ENCODE results near the gene HYI.
"Not testable (repeated sequence)": the region's sequence is repeated elsewhere in the genome, so short reads cannot be mapped to it uniquely, and the experiment has no call there.

HYI gene

DNA sequence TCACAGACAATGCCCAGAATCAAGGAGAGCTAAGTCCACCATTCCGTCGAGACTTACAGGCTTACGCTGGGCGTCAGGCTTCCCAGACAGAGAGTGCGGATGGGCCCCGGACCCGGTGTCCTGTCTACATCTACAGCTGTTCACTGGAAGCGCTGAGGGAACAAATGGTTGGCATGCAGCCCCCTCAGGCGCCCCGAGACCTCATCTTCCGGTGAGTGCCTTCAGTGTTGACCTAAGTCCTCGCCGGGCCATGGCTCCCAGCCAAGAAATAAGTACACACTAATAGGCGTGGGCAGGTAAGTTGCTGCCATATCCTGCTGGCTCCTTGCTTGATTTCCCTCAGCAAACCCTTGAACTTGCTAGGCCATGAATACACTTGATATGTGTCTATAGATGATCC, 26.2 kb downstream of the HYI start:
- DNase-seq (ENCODE audit: low read depth) = no peak

DNA sequence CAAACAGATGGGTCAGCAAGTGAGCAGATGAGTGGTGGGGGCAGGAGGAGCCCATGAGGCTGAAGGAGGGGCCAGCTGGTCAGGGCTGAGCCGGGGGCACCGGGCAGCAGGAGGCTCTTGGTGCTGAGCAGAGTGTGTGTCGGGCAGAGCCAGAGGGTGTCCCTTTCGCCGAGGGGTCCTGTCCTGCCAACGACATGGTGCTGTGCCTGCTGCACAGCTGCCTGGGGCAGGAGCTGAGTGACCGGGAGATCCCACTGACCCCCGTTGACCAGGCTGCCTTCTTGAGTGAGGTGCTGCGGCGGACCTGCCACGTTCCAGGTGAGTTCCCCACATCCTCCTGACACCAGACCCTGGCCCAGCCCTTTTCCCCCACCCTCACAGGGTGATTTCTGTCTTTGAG, 27.5 kb downstream of the HYI start:
- no peak for DNase-seq (ENCODE audit: low read depth)

DNA sequence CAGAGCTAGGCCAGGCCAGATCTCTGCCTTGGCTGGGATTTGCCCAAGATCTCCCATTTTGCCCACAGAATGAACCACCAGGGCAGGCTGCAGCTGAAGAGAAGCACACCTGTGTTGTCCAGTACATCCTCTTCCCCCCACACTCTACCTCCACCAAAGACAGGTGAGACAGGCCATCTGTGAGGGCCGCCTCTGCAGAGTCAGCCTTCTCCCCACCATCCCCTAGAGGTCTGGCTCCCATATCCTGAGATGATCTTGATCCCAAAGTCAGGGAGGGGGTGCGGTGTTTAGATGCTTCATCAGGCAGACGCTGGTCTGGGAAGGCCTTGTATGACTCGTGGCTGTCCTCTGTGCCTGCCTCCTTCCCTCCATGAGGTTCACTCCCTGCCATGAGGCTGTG, 28.7 kb downstream of the HYI start:
- DNase-seq (ENCODE audit: low read depth) = no peak

DNA sequence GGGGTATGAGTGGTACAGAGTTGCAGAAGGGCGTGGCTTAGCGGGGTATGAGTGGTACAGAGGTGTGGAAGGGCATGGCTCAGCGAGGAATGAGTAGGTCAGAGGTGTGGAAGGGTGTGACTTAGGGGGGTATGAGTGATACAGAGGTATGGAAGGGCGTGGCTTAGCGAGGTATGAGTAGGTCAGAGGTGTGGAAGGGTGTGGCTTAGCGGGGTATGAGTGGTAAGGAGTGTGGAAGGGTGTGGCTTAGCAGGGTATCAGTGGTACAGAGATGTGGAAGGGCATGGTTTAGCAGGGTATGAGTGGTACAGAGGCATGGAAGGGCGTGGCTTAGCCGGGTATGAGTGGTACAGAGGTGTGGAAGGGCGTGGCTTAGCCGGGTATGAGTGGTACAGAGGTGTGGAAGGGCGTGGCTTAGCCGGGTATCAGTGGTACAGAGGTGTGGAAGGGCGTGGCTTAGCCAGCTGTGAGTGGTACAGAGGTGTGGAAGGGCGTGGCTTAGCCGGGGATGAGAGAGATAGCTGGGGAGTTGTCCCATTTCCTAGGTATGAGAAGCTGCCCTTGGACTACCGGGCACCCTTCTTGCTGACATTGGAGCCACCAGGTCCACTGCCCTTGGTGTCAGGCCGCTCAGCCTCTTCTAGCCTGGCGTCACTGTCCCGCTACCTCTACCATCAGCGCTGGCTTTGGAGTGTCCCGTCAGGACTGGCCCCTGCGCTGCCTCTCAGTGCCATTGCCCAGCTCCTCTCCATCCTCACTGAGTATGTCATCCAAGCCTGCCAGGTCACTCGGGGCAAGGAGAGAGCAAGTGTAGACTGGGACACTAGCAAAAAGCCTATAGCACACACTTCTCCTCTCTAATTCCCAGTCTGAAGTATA, 29.8 kb downstream of the HYI start:
- DNase-seq (ENCODE audit: low read depth) = no peak

DNA sequence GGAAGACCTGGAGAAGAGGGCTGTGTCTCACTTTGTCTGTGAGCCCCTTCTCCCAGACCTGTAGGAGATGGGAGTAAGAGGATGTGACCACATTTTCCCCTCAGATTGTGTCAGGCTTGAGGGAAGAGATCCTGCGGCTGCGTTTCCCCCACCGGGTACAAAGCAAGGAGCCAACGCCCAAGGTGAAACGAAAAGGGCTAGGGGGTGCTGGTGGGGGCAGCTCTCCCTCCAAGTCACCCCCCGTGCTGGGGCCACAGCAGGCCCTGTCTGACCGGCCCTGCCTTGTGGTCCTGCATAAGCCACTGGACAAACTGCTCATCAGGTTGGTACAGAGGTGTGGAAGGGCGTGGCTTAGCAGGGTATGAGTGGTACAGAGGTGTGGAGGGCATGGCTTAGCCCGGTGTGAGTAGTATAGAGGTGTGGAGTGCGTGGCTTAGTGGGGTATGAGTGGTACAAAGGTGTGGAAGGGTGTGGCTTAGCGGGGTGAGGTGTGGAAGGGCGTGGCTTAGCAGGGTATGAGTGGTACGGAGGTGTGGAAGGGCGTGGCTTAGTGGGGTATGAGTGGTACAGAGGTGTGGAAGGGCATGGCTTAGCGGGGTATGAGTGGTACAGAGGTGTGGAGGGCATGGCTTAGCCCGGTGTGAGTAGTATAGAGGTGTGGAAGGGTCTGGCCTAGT, 30.6 kb downstream of the HYI start:
- DNase-seq (ENCODE audit: low read depth) = no peak

DNA sequence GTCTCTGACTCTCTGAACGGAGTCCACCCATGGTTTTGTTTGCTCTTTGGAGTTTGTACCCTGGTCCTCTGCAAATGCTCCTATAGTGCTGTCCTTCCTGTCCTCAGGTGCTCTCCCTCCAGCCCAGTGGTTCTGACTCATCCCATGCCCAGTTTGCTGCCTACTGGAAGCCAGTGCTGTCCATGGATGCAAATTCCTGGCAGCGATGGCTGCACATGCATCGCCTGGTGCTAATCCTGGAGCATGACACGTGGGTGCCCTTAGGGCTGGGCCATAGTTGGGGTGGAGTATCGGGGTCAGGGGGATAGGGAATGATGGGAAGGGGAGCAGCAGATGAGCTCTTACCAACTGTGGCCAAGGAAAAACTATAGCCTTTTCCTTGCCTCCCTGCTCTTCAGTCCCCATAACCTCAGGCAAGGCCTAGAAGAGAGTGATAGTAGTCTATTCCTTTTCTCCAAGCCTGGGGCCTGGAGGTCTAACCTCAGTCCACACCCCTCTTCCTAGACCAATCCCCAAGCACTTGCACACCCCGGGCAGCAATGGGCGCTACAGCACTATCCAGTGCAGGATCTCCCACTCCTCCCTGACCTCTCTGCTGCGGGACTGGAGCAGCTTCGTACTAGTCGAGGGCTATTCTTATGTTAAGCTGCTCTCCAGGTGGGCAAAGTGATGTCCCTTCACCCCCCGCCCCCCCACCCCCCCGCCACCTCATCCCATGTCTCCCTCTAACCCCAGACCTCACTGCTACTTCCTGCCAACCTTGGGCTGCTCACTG, 31.6 kb downstream of the HYI start:
- DNase-seq (ENCODE audit: low read depth) = no peak

DNA sequence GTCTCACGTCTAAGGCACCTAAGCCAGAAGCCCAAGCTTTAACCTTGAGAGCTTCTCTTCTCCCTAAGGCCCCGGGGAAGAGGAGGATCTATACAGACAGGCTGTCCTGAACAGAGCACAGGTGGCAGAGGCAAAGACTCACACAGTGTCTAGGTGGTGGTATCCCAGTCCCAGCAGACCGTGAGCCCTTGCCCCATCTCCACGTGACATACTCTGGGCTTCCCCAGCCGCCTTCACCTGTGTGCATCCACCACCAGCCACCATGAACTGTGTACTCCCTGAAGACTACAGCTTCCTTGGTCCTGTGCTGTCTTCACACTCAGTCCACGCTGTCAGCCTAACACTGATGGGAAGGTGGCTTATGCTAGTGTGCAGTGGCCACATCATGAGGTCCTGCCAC, 32.3 kb downstream of the HYI start:
- no peak for DNase-seq (ENCODE audit: low read depth)

DNA sequence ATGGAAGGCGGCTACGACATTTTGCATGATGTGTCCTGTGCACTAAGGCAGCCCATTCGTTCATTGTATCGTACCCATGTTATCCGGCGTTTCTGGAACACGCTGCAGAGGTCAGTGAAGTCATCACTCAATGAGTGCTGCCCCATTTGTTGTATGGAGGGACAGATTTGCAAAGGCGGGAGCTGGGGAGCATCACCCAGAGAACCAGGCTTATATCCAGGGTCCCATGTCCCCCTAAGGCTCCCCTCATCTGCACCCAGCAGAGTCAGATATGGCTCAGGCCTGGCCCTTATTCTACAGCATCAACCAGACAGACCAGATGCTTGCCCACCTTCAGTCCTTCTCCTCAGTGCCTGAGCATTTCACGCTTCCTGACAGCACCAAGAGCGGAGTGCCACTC, 32.9 kb downstream of the HYI start:
- no peak for DNase-seq (ENCODE audit: low read depth)

DNA sequence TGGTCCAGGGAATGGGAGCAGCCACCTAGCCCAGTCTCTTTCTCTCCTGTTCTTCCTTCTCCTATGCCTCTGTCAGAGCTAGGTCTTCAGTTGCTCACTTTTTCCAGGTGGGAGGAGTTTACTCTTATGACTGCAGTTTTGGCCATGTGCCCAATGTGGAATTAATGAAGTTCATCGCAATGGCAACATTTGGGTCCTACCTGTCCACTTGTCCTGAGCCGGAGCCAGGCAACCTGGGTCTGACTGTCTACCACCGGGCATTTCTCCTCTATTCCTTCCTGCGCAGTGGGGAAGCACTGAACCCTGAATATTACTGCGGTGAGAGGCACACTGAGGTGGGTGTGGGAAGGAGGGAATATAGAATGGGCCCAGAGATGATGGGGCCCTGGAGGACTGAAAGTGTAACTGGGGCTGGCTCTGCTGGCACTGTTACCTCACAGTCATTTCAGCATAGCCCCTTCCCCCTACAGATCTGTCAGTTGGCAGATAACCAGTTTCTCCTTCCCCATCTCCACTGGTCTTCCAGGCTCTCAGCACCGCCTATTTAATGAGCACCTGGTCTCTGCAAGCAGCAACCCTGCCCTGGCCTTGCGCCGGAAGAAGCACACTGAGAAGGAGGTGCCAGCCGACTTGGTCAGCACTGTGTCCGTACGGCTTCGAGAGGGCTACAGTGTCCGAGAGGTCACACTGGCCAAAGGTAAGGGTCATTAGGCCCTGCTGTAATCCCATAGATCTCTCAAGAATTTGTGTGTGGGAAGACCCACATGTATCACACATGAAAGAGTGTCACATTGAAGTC, 33.9 kb downstream of the HYI start:
- no peak for DNase-seq (ENCODE audit: low read depth)

DNA sequence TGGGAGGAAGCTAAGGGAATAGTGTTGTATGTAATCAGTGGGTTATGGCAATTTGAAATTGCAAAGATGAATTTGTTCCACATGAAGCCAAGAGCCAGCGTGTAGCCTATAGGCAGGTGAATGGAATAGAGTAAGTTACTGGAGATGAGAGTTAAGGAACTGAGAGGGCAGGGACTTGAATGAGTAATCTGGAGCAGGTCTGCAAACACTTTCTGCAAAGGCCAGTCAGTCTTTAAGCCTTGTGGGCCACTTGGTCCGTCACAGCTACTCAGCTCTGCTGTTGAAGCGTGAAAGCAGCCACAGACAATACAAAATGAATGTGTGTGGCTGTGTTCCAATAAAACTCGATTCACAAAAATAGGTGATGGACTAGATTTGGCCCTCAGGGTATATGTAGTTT, 34.9 kb downstream of the HYI start:
- DNase-seq (ENCODE audit: low read depth) = no peak

DNA sequence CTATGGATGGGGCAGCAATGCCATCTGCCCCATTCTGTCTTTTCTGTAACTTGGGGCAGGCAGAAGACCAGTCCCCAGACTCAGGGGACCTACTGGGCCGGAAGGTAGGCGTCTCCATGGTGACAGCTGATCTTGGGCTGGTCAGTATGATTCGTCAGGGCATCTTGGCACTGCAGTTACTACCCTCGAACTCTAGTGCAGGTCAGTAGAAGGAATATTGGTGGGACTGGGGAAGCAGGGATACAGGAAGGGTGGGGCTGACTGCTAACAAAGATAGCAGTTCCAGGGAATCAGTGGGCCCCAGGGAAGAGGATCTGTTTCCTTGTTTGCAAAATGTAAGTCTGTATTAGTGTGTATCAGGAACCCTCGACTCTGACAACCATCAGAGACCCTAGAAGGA, 37.8 kb downstream of the HYI start:
- DNase-seq (ENCODE audit: low read depth) = no peak

DNA sequence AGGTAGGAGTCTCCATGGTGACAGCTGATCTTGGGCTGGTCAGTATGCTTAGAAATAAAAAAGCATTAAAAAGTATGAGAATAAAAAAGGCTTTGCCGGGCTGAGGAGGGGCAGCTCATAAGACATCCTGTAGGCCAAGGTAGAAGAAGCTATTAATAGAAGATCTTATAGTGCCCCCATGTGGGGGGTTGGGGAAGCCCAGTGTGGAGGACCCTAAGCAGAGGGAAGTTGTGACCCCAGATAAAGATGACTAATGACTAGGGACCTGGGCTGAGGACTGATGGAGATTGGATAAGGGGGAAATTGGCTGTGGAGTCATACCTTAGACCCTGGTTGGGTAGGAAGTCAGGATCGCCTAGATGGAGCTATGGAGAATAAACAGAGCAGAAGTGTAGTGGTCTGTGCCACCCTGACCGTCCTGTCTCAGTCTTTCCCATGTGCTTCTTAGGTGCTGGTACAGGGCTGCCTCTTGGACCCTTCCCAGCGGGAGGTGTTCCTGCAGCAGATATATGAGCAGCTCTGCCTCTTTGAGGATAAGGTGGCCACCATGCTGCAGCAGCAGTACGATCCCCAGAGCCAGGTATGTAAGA, 39.0 kb downstream of the HYI start:
- DNase-seq (ENCODE audit: low read depth) = no peak

DNA sequence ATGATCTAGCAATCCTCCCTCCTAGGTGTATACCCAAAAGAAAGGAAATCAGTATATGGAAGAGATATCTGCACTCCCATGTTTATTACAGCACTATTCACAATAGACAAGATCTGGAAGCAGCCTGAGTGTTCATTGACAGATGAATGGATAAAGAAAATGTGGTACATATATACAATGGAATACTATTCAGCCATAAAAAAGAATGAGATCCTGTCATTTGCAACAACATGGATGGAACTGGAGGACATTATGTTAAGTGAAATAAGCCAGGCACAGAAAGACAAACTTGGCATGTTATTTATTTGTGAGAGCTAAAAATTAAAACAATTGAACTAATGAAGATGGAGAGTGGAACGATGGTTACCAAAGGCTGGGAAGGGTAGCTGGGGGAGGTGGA, 40.3 kb downstream of the HYI start:
- DNase-seq (ENCODE audit: low read depth) = not testable (repeated sequence)

DNA sequence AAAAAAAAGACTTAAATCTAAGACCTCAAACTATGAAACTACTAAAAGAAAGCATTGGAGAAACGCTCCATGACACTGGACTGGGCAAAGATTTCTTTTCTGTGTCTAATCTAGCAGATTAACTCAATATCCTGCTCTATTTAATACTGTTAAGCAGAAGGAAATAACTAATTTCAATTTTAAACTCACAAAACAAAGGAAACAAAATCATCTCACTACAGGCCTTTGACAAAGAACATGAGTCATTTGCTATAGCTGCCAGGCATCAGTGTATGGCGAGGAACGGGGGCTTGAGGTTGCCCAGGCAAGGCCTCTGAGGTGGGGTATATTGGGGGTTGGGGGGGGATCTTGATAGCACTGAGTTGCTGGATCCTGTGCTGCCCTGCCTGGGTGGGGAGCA, 43.2 kb downstream of the HYI start:
- no peak for DNase-seq (ENCODE audit: low read depth)

DNA sequence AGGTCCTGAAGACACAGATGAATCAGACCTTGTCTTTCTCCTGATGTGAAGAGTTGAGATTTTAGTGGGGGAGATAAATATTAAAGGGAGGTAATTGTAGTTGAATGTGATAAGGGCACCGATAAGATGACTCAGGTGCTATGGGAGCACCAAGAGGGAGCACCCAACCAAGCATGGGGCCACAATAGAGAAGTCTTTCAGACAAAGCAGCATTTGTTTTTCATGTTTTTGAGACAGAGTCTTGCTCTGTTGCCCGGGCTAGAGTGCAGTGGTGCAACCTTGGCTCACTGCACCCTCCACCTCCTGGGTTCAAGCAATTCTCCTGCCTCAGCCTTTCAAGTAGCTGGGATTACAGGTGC, 47.9 kb downstream of the HYI start:
- DNase-seq (ENCODE audit: low read depth) = no peak

DNA sequence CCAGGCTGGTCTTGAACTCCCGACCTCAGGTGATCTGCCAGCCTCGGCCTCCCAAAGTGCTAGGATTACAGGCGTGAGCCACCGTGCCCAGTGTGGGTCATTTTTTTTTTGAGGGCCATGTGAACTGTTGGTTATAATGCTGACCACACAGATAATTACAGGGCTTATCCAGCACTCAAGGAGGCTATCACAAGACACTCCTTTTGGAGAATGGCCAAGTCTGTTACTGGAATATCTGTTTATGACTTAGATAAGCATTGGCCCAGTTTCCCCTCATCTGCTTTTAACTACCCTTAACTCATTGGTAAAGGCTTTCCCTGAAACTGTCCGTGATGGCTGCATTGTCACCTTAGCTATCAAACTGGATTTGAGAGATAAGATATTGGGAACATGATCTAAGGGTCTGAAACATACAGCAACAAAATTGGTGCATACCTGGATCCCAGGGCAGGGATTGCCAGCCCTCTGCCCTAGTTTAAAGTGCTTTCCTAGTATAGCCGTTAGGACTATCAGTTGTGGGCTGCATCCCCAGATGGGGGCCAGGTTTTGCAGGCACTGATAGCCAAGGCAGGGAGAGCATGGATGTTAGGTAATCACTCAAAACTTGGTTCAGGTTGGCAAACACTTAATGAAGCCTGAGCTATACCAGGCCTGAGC, 48.4 kb downstream of the HYI start:
- no peak for DNase-seq (ENCODE audit: low read depth)

DNA sequence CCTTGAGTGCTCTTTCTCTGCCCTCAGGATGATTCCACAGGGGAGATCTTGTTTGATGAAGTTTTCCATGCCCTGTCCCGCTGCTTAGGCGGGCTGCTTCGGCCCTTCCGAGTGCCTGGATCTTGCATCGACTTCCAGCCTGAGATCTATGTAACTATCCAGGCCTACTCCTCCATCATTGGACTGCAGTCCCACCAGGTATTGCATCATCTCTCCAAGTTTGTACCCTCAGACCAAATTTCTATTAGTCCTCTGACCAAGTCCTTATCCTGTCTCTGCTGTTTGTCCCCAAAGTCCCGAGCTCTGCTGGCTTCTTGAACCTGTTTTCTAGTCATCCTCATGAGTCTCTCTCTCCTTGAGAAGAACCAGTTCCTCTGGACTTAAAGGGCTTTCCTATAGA, 49.4 kb downstream of the HYI start:
- DNase-seq (ENCODE audit: low read depth) = no peak

DNA sequence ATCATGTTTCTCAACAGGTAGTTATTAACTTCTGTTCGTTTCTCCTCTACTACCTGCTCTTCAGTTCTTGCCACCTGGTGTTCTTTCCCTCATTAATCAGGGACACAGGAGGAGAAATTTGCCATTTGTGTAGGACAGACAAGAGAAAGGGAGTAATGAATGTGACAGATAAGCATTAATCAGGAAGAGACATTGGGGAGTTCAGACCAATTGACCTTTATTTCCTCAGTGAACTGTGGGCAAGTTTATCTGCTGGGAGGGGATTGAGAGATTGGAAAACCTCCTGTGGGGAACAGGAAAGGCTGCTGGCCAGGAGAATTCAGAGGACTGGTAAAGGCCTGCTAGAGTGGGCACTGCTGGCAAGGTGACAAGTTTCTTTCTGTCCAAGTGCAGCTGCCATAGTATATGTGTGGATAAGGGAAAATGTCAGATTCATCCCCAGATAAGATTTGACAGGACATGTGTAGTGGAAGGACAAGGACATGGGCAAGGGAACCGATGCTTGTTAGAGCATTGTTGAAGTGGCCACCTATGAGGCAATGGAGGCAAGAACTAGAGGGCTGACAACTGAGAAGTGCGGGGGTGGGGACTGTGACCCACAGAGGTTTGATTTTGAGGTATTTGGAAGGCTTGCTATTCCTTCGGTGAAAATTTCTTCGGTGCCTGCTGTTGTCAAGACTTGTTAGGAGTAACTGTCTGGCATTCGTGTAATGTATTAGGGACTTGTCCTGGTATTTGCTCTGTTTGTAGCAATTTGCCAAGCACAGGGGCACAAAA, 51.5 kb downstream of the HYI start:
- DNase-seq (ENCODE audit: low read depth) = no peak

All from fibroblast of gingiva (primary cell).